Measurements from ENCODE around the gene BTD. TPM values are rescaled to one million over a fixed set of nuclear protein-coding genes. Genes with fewer than 3 reads are reported as not detected.

BTD gene
- total and polyA plus RNA-seq, 2 experiments from 2014 or later, result 17.8 to 20.0 TPM

GRCh38 chr3:15657016-15657415 lies 55.5 kb downstream of the BTD start:
- Histone ChIP-seq H3K4me1 (ENCODE audit: insufficient read depth) (no peaks in the 10 kb centered on the region), H3K79me2 (replicated peaks; ENCODE audit: insufficient read depth) (no peaks in the 10 kb centered on the region), H3K9me2 (ENCODE audit: insufficient read depth) (no peaks in the 10 kb centered on the region), H3K27me3 (ENCODE audit: insufficient read depth) (no peaks in the 10 kb centered on the region), H3K4me3 (no peak overlapping the region), H3K27ac (ENCODE audit: low read depth) (no peak overlapping the region), H2AFZ (no peak overlapping the region), H4K20me1 (replicated peaks; ENCODE audit: insufficient read depth) (no peaks in the 10 kb centered on the region), H3F3A (replicated peaks; ENCODE audit: low read depth) (0 out of 2 replicates have a peak, but pooled peaks cover 2% of the 10 kb centered on the region), H3K36me3 (ENCODE audit: insufficient read depth) (peaks cover 5% of the 10 kb centered on the region; the same call in 1 of the 2 replicates), H3K4me2 (no peak overlapping the region)
- Mint-ChIP-seq H3K36me3 (ENCODE audit: low read depth) (peaks cover 13% of the 10 kb centered on the region), H3K4me3 (no peak overlapping the region), H3K9me3 (peaks cover 33% of the 10 kb centered on the region), H3K27ac (no peak overlapping the region), H3K27me3 (ENCODE audit: insufficient read depth, low read depth, poor library complexity) (peaks cover 2% of the 10 kb centered on the region), H3K4me1 (no peaks in the 10 kb centered on the region)
- no peak for DNase-seq (ENCODE audit: low spot score)
- no peak for ATAC-seq
- TF ChIP-seq CTCF (conservative IDR thresholded peaks at IDR 0.05; ENCODE audit: low read depth in 2 of 2) (no peak), NANOG (IDR thresholded peaks at IDR 0.05; ENCODE audit: borderline replicate concordance) (no peak), JUNB (IDR thresholded peaks at IDR 0.05; ENCODE audit: unreplicated experiment) (no peak), POLR2AphosphoS5 (IDR thresholded peaks at IDR 0.05; ENCODE audit: low read depth) (no peak)

DNA sequence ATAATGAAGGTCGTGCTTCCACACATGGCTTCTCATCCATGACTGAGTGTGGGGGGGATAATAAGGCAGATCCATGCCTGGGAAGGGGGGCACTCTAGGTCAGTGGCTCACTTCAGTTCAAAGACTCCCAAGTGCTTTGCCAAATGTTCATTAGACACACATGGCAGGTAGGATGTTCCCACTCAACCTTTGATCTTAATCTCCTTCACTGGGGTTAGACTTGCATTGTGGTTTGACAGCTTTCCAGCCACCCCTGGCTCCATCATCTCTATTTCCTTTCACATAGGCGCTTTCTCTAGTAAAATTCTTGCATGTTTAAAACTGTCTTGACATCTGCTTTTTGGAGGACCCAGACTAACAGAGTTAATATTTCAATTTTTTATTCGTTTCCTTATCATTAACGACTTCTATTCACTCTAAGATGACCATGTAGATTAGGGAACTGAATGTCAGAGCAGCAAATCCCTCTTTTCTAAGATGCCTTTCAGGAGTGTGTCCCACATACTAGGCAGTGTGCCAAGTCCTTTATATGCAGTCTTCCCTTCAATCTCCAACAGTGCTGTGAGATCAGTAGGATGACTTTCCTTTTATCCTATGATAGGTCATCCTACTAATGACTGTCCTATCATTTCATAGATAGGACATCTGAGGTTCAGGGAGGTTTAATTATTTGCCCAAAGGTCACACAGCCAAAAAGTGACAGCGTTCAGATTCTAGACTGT lies 57.9 kb downstream of the BTD start:
- H3K79me2 ChIP-seq (replicated peaks; ENCODE audit: insufficient read depth), result no peaks in the 10 kb centered on the region
- peaks cover 5% of the 10 kb centered on the region; the same call in 1 of the 2 replicates for H3K36me3 ChIP-seq (ENCODE audit: insufficient read depth)
- no peak overlapping the region for H3K4me3 Mint-ChIP-seq
- no peaks in the 10 kb centered on the region for H3K9me2 ChIP-seq (ENCODE audit: insufficient read depth)
- DNase-seq (ENCODE audit: low spot score) (no peak), ATAC-seq (no peak)
- peaks cover 40% of the 10 kb centered on the region for H3K9me3 Mint-ChIP-seq
- no peak overlapping the region for H3K27ac Mint-ChIP-seq
- H3K27me3 ChIP-seq (ENCODE audit: insufficient read depth), result no peaks in the 10 kb centered on the region
- no peak overlapping the region for H3K27ac ChIP-seq (ENCODE audit: low read depth)
- H3K4me3 ChIP-seq, result no peak overlapping the region
- no peaks in the 10 kb centered on the region for H3F3A ChIP-seq (replicated peaks; ENCODE audit: low read depth)
- peaks cover 2% of the 10 kb centered on the region for H3K27me3 Mint-ChIP-seq (ENCODE audit: insufficient read depth, low read depth, poor library complexity)
- no peak overlapping the region for H2AFZ ChIP-seq
- peaks cover 19% of the 10 kb centered on the region for H3K36me3 Mint-ChIP-seq (ENCODE audit: low read depth)
- no peaks in the 10 kb centered on the region for H4K20me1 ChIP-seq (replicated peaks; ENCODE audit: insufficient read depth)
- no peak overlapping the region for H3K4me2 ChIP-seq
- H3K4me1 ChIP-seq (ENCODE audit: insufficient read depth), result no peaks in the 10 kb centered on the region; the same call in 1 of the 2 replicates
- H3K4me1 Mint-ChIP-seq, result no peaks in the 10 kb centered on the region
- TF ChIP-seq JUNB (IDR thresholded peaks at IDR 0.05; ENCODE audit: unreplicated experiment) (no peak), EZH2 (IDR thresholded peaks at IDR 0.05; ENCODE audit: low read depth, unreplicated experiment) (no peak), POLR2AphosphoS5 (IDR thresholded peaks at IDR 0.05; ENCODE audit: low read depth) (no peak), CTCF (conservative IDR thresholded peaks at IDR 0.05; ENCODE audit: low read depth in 2 of 2) (no peak), NANOG (IDR thresholded peaks at IDR 0.05; ENCODE audit: borderline replicate concordance) (no peak), EZH2phosphoT487 (IDR thresholded peaks at IDR 0.05; ENCODE audit: unreplicated experiment) (no peak), ZNF114 (CRISPR knock-in tag; IDR thresholded peaks at IDR 0.05) (no peak), CREB1 (CRISPR knock-in tag; IDR thresholded peaks at IDR 0.05; ENCODE audit: low read depth) (no peak)
- TF ChIP-seq, protein P1, sequence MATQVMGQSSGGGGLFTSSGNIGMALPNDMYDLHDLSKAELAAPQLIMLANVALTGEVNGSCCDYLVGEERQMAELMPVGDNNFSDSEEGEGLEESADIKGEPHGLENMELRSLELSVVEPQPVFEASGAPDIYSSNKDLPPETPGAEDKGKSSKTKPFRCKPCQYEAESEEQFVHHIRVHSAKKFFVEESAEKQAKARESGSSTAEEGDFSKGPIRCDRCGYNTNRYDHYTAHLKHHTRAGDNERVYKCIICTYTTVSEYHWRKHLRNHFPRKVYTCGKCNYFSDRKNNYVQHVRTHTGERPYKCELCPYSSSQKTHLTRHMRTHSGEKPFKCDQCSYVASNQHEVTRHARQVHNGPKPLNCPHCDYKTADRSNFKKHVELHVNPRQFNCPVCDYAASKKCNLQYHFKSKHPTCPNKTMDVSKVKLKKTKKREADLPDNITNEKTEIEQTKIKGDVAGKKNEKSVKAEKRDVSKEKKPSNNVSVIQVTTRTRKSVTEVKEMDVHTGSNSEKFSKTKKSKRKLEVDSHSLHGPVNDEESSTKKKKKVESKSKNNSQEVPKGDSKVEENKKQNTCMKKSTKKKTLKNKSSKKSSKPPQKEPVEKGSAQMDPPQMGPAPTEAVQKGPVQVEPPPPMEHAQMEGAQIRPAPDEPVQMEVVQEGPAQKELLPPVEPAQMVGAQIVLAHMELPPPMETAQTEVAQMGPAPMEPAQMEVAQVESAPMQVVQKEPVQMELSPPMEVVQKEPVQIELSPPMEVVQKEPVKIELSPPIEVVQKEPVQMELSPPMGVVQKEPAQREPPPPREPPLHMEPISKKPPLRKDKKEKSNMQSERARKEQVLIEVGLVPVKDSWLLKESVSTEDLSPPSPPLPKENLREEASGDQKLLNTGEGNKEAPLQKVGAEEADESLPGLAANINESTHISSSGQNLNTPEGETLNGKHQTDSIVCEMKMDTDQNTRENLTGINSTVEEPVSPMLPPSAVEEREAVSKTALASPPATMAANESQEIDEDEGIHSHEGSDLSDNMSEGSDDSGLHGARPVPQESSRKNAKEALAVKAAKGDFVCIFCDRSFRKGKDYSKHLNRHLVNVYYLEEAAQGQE (IDR thresholded peaks at IDR 0.05; ENCODE audit: unreplicated experiment), result no peak
- TF ChIP-seq, protein P2, sequence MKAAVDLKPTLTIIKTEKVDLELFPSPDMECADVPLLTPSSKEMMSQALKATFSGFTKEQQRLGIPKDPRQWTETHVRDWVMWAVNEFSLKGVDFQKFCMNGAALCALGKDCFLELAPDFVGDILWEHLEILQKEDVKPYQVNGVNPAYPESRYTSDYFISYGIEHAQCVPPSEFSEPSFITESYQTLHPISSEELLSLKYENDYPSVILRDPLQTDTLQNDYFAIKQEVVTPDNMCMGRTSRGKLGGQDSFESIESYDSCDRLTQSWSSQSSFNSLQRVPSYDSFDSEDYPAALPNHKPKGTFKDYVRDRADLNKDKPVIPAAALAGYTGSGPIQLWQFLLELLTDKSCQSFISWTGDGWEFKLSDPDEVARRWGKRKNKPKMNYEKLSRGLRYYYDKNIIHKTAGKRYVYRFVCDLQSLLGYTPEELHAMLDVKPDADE (IDR thresholded peaks at IDR 0.05), result no peak
